ENCODE data around the gene PRSS38. TPM values are rescaled to one million over a fixed set of nuclear protein-coding genes. Genes with fewer than 3 reads are reported as not detected.
"Not testable (repeated sequence)": the region's sequence is repeated elsewhere in the genome, so short reads cannot be mapped to it uniquely, and the experiment has no call there.

The PRSS38 gene
- total and polyA plus RNA-seq, 4 donors: not detected

- intact Hi-C loops (cut with DNase I): loop anchor here in 1 of 2 donors (5.0 kb wide), 1 partner anchor 463 kb away; no protein-coding TSS in a partner anchor
- H3K27me3 ChIP-seq (ENCODE audit: control insufficient read depth in 1 of 2, insufficient read depth in 2 of 2, low read length in 1 of 2): no peaks in the 10 kb centered on the region
- 85 to 88% methylated on average over 5 of the region's 5 CpGs for WGBS, 2 donors
- no peak overlapping the region for H3K4me3 ChIP-seq (ENCODE audit: low read length in 2 of 2)
- H3K9me3 ChIP-seq (ENCODE audit: control insufficient read depth, low read length): no peaks in the 10 kb centered on the region
- H3K4me1 ChIP-seq (ENCODE audit: control insufficient read depth in 1 of 2, insufficient read depth in 2 of 2, low read length in 2 of 2): no peaks in the 10 kb centered on the region
- DNase-seq (no peak), ATAC-seq (ENCODE audit: low FRiP score) (no peak)
- no peaks in the 10 kb centered on the region for H3K36me3 ChIP-seq (ENCODE audit: control insufficient read depth in 1 of 2, insufficient read depth in 2 of 2, low read length in 1 of 2)
- no peak overlapping the region for H3K27ac ChIP-seq (ENCODE audit: low read depth in 1 of 2, low read length in 2 of 2)
Measured at GRCh38 chr1:227844320-227845146, 29.1 kb downstream of the PRSS38 start.

DNA sequence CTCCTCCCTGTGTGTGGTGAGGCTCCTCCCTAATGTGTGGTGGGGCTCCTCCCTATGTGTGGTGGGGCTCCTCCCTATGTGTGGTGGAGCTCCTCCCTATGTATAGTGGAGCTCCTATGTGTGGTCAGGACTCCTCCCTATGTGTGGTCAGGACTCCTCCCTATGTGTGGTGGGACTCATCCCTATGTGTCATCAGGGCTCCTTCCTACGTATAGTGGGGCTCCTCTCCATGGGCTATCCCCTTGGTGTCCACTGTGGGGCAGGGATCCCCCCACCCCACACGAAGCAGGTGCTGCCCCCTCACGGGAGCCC is 29.6 kb downstream of the PRSS38 start:
- H3K9me3 ChIP-seq (ENCODE audit: control insufficient read depth, low read length): no peaks in the 10 kb centered on the region
- ATAC-seq (ENCODE audit: low FRiP score): no peak
- H3K4me3 ChIP-seq (ENCODE audit: low read length in 2 of 2): no peak overlapping the region
- no peak overlapping the region for H3K27ac ChIP-seq (ENCODE audit: low read depth in 1 of 2, low read length in 2 of 2)
- no peaks in the 10 kb centered on the region for H3K36me3 ChIP-seq (ENCODE audit: control insufficient read depth in 1 of 2, insufficient read depth in 2 of 2, low read length in 1 of 2)
- no peak for DNase-seq
- no peaks in the 10 kb centered on the region for H3K4me1 ChIP-seq (ENCODE audit: control insufficient read depth in 1 of 2, insufficient read depth in 2 of 2, low read length in 2 of 2)
- H3K27me3 ChIP-seq (ENCODE audit: control insufficient read depth in 1 of 2, insufficient read depth in 2 of 2, low read length in 1 of 2): no peaks in the 10 kb centered on the region
- intact Hi-C loops (cut with DNase I): no loop called here
- WGBS, 2 donors: 83 to 89% methylated on average over 3 of the region's 3 CpGs

DNA sequence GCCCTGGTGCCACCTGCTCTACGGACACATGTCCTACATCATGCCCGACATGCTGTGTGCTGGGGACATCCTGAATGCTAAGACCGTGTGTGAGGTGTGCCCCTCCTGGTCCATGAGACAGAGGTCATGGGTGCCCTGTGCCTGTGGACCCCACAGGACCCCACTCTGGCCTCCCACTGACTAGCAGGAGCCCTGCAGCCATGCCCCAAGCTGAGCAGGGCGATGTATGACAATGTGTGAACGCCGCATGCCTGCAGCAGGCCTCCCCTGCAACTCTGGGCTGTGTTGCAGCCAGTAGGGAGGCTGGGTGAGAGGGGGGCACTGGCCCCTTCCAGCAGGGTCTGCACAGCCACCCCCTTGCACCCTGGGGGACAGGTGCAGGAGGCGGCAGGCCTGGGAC is 30.0 kb downstream of the PRSS38 start:
- WGBS, 2 donors: 84 to 96% methylated on average over 7 of the region's 7 CpGs
- no peak for DNase-seq
- H3K27me3 ChIP-seq (ENCODE audit: control insufficient read depth in 1 of 2, insufficient read depth in 2 of 2, low read length in 1 of 2): no peaks in the 10 kb centered on the region
- intact Hi-C loops (cut with DNase I): no loop called here
- no peaks in the 10 kb centered on the region for H3K36me3 ChIP-seq (ENCODE audit: control insufficient read depth in 1 of 2, insufficient read depth in 2 of 2, low read length in 1 of 2)
- H3K9me3 ChIP-seq (ENCODE audit: control insufficient read depth, low read length): no peaks in the 10 kb centered on the region
- H3K4me3 ChIP-seq (ENCODE audit: low read length in 2 of 2): no peak overlapping the region
- H3K27ac ChIP-seq (ENCODE audit: low read depth in 1 of 2, low read length in 2 of 2): no peak overlapping the region
- H3K4me1 ChIP-seq (ENCODE audit: control insufficient read depth in 1 of 2, insufficient read depth in 2 of 2, low read length in 2 of 2): no peaks in the 10 kb centered on the region
- ATAC-seq (ENCODE audit: low FRiP score): no peak

GRCh38 chr1:227846265-227846858 is 30.9 kb downstream of the PRSS38 start:
- Histone ChIP-seq H3K9me3 (ENCODE audit: control insufficient read depth, low read length) (no peaks in the 10 kb centered on the region), H3K4me3 (ENCODE audit: low read length in 2 of 2) (no peak overlapping the region), H3K27ac (ENCODE audit: low read depth in 1 of 2, low read length in 2 of 2) (no peak overlapping the region), H3K4me1 (ENCODE audit: control insufficient read depth in 1 of 2, insufficient read depth in 2 of 2, low read length in 2 of 2) (no peaks in the 10 kb centered on the region), H3K27me3 (ENCODE audit: control insufficient read depth in 1 of 2, insufficient read depth in 2 of 2, low read length in 1 of 2) (no peaks in the 10 kb centered on the region), H3K36me3 (ENCODE audit: control insufficient read depth in 1 of 2, insufficient read depth in 2 of 2, low read length in 1 of 2) (no peaks in the 10 kb centered on the region)
- 76 to 81% methylated on average over 10 of the region's 10 CpGs for WGBS, 2 donors
- ATAC-seq (ENCODE audit: low FRiP score) (no peak), DNase-seq (no peak)
- intact Hi-C loops (cut with DNase I): no loop called here

GRCh38 chr1:227847046-227847445 is 31.6 kb downstream of the PRSS38 start:
- ATAC-seq (ENCODE audit: low FRiP score); intact Hi-C loops (cut with DNase I); H3K4me3 ChIP-seq (ENCODE audit: low read length in 2 of 2); H3K27me3 ChIP-seq (ENCODE audit: control insufficient read depth in 1 of 2, insufficient read depth in 2 of 2, low read length in 1 of 2); H3K4me1 ChIP-seq (ENCODE audit: control insufficient read depth in 1 of 2, insufficient read depth in 2 of 2, low read length in 2 of 2); H3K36me3 ChIP-seq (ENCODE audit: control insufficient read depth in 1 of 2, insufficient read depth in 2 of 2, low read length in 1 of 2); DNase-seq; H3K27ac ChIP-seq (ENCODE audit: low read depth in 1 of 2, low read length in 2 of 2); H3K9me3 ChIP-seq (ENCODE audit: control insufficient read depth, low read length): not testable (repeated sequence)
- WGBS, 2 donors: 88 to 91% methylated on average over 4 of the region's 4 CpGs

DNA sequence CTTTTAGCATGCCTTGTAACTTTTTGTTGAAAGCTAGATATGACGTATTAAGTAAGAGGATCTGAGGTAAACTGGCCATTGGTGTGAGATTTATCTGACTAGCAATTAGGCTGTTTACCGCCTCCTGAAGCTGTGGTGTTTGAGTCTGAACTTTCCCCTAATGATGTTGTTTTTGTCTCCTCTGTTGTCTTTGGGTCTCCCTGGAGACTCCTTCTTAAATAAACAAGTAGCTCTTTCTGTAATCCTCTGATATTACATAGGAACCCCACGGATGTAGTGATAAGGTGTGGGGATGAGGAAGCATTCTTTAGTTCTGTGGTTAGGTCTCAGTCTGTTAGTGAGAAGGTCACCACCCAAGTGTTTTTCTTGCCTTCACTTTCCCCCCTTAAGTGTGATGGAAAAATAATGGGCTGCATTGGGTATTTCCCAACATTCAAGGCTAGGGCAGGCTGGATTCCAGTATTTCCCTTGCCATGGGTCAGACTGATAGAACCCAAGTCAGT is 33.0 kb downstream of the PRSS38 start:
- Histone ChIP-seq H3K4me3 (ENCODE audit: low read length in 2 of 2) (no peak overlapping the region), H3K9me3 (ENCODE audit: control insufficient read depth, low read length) (no peaks in the 10 kb centered on the region), H3K27ac (ENCODE audit: low read depth in 1 of 2, low read length in 2 of 2) (no peak overlapping the region), H3K4me1 (ENCODE audit: control insufficient read depth in 1 of 2, insufficient read depth in 2 of 2, low read length in 2 of 2) (no peaks in the 10 kb centered on the region), H3K27me3 (ENCODE audit: control insufficient read depth in 1 of 2, insufficient read depth in 2 of 2, low read length in 1 of 2) (no peaks in the 10 kb centered on the region), H3K36me3 (ENCODE audit: control insufficient read depth in 1 of 2, insufficient read depth in 2 of 2, low read length in 1 of 2) (no peaks in the 10 kb centered on the region)
- ATAC-seq (ENCODE audit: low FRiP score) (no peak), DNase-seq (no peak)
- intact Hi-C loops (cut with DNase I): no loop called here
- 61 to 66% methylated on average over 3 of the region's 3 CpGs for WGBS, 2 donors

GRCh38 chr1:227849251-227849650 is 33.8 kb downstream of the PRSS38 start:
- H3K4me3 ChIP-seq (ENCODE audit: low read length in 2 of 2): no peak overlapping the region
- intact Hi-C loops (cut with DNase I): no loop called here
- DNase-seq (no peak), ATAC-seq (ENCODE audit: low FRiP score) (no peak)
- no peak overlapping the region for H3K27ac ChIP-seq (ENCODE audit: low read depth in 1 of 2, low read length in 2 of 2)
- H3K9me3 ChIP-seq (ENCODE audit: control insufficient read depth, low read length): no peaks in the 10 kb centered on the region
- no peaks in the 10 kb centered on the region for H3K36me3 ChIP-seq (ENCODE audit: control insufficient read depth in 1 of 2, insufficient read depth in 2 of 2, low read length in 1 of 2)
- 61 to 81% methylated on average over 3 of the region's 3 CpGs for WGBS, 2 donors
- H3K27me3 ChIP-seq (ENCODE audit: control insufficient read depth in 1 of 2, insufficient read depth in 2 of 2, low read length in 1 of 2): no peaks in the 10 kb centered on the region
- no peaks in the 10 kb centered on the region for H3K4me1 ChIP-seq (ENCODE audit: control insufficient read depth in 1 of 2, insufficient read depth in 2 of 2, low read length in 2 of 2)

DNA sequence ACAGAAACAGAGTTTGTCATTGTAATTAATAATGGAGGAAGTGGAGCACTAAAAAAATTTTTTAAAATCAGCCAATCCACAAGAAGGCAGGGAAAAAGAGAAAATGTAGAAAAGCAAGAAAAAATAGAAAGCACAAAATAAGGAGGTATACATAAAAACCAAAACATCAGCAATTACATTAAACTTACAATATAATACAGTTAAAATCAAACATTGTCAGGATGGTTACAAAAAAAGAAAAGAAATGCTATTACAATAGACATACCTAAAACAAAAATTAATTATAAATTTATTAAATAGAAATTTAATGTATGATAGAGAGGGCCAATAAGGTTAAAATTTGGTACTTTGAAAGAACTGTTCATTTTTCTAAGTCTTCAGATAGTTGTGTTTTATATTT is 38.7 kb downstream of the PRSS38 start:
- DNase-seq (no peak), ATAC-seq (ENCODE audit: low FRiP score) (no peak)
- no peaks in the 10 kb centered on the region for H3K4me1 ChIP-seq (ENCODE audit: control insufficient read depth in 1 of 2, insufficient read depth in 2 of 2, low read length in 2 of 2)
- H3K4me3 ChIP-seq (ENCODE audit: low read length in 2 of 2): no peak overlapping the region
- no peaks in the 10 kb centered on the region for H3K9me3 ChIP-seq (ENCODE audit: control insufficient read depth, low read length)
- no peaks in the 10 kb centered on the region for H3K36me3 ChIP-seq (ENCODE audit: control insufficient read depth in 1 of 2, insufficient read depth in 2 of 2, low read length in 1 of 2)
- intact Hi-C loops (cut with DNase I): no loop called here
- H3K27ac ChIP-seq (ENCODE audit: low read depth in 1 of 2, low read length in 2 of 2): no peak overlapping the region
- H3K27me3 ChIP-seq (ENCODE audit: control insufficient read depth in 1 of 2, insufficient read depth in 2 of 2, low read length in 1 of 2): no peaks in the 10 kb centered on the region

- intact Hi-C loops (cut with DNase I): no loop called here
- Histone ChIP-seq H3K27me3 (ENCODE audit: control insufficient read depth in 1 of 2, insufficient read depth in 2 of 2, low read length in 1 of 2) (no peaks in the 10 kb centered on the region), H3K36me3 (ENCODE audit: control insufficient read depth in 1 of 2, insufficient read depth in 2 of 2, low read length in 1 of 2) (no peaks in the 10 kb centered on the region), H3K4me3 (ENCODE audit: low read length in 2 of 2) (no peak overlapping the region), H3K4me1 (ENCODE audit: control insufficient read depth in 1 of 2, insufficient read depth in 2 of 2, low read length in 2 of 2) (no peaks in the 10 kb centered on the region), H3K9me3 (ENCODE audit: control insufficient read depth, low read length) (no peaks in the 10 kb centered on the region), H3K27ac (ENCODE audit: low read depth in 1 of 2, low read length in 2 of 2) (no peak overlapping the region)
- DNase-seq: no peak
- WGBS, 2 donors: 69 to 75% methylated on average over 4 of the region's 4 CpGs
- no peak for ATAC-seq (ENCODE audit: low FRiP score)
Measured at GRCh38 chr1:227855687-227856086, 40.2 kb downstream of the PRSS38 start.

Data from aorta (tissue), 5 donors.